Fibroblast of peridontal ligament (primary cell): ENCODE measurements around the gene RSKR.
"Not testable (repeated sequence)": the region's sequence is repeated elsewhere in the genome, so short reads cannot be mapped to it uniquely, and the experiment has no call there.

Source experiments
- DNase-seq: peaks from one replicate; pipeline ENCODE4 v3.0.0-alpha.2; 2010; ENCODE audit errors: extremely low read depth

The RSKR gene

GRCh38 chr17:28578246-28579195, 35.5 kb downstream of the RSKR start:
- DNase-seq, result no peak

- DNase-seq, result no peak
Observed at GRCh38 chr17:28577466-28577824, 36.5 kb downstream of the RSKR start.

GRCh38 chr17:28576758-28577465, 37.1 kb downstream of the RSKR start, which contains the start of gene ALDOC:
ALDOC (minus strand) TSS chr17:28576895; CDS start chr17:28575532, 1,363 bp downstream.
- DNase-seq, result peak; percentile 77

GRCh38 chr17:28576016-28576415, 38.0 kb downstream of the RSKR start:
- not testable (repeated sequence) for DNase-seq

- no peak for DNase-seq
Observed at GRCh38 chr17:28575126-28575795, 38.7 kb downstream of the RSKR start.

GRCh38 chr17:28574526-28574925, 39.5 kb downstream of the RSKR start:
- no peak for DNase-seq

- no peak for DNase-seq
Observed at GRCh38 chr17:28573966-28574480, 40.0 kb downstream of the RSKR start.

GRCh38 chr17:28573521-28573920, 40.5 kb downstream of the RSKR start:
- no peak for DNase-seq

- DNase-seq, result no peak
Observed at GRCh38 chr17:28573040-28573380, 41.0 kb downstream of the RSKR start.

GRCh38 chr17:28572259-28573039, 41.5 kb downstream of the RSKR start:
- DNase-seq, result no peak

GRCh38 chr17:28571361-28572122, 42.4 kb downstream of the RSKR start, which contains the start of gene PIGS:
PIGS (minus strand) TSS chr17:28571524; CDS start chr17:28571496, 28 bp downstream.
- peak; percentile 78 for DNase-seq

GRCh38 chr17:28570716-28571360, 43.1 kb downstream of the RSKR start:
- DNase-seq, result no peak

GRCh38 chr17:28569446-28569845, 44.5 kb downstream of the RSKR start:
- DNase-seq, result no peak

GRCh38 chr17:28567604-28568003, 46.4 kb downstream of the RSKR start:
- no peak for DNase-seq

GRCh38 chr17:28563475-28563874, 50.5 kb downstream of the RSKR start:
- DNase-seq, result peak; percentile 34
